Measurements from ENCODE around the gene PTHLH. TPM values are rescaled to one million over a fixed set of nuclear protein-coding genes. Genes with fewer than 3 reads are reported as not detected.

The PTHLH gene
- total RNA-seq, 4 donors from 2014 or later, result not detected

DNA sequence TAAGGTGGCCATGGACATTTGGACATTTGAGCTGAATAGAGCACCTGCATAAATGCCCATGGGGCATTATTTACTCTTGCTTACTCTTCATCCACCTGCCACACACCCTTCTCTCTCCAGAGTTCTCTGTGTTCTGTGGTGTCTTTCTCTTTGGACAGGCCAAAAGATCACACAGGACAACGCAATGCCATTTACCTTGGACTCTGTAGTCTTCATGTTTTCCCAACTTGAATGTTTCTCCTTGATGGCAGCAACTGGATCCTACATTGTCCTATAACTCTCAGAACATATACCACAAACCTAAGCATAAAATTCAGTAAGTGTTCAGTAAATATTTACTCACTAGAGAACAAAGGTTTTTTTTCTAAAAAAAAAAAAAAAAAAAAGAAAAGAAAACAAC is 41.7 kb upstream of the PTHLH start:
- H3K36me3 ChIP-seq, result no peaks in the 10 kb centered on the region
- no peak overlapping the region for H3K27ac ChIP-seq
- no peaks in the 10 kb centered on the region for H3K9me3 ChIP-seq
- H3K4me3 ChIP-seq, result no peak overlapping the region
- no peaks in the 10 kb centered on the region for H3K4me1 ChIP-seq
- no peak for TF ChIP-seq CTCF (IDR thresholded peaks at IDR 0.05)
- no peak for TF ChIP-seq POLR2A (IDR thresholded peaks at IDR 0.05)
- no peaks in the 10 kb centered on the region for H3K27me3 ChIP-seq
- no peak for DNase-seq

DNA sequence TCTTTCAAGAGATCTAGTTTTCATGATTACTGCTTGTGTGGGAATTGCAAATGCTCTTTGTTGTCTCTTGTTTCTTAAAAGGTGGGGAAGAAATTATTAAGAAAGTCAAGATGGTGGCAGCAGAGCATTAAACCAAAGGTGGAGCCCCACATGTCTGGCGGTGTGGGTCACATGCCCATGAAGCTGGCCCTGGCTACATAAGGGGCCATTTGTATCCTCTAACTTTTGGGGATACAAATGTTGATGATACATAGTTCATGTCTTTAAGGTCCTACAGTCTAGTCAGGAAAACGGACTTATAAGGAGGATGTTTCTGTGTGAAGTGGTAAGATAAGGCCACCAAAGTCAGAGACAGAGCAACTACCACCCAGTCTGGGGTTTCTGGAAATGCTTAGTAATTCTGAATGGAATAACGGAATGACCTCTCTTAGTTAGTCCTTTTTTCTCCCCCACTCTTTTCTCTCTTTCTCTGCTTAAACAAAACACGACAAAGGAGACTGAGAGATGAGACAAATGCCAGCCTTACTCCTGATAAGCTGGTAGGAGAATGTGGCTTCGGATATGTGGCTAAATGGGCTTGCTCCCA is 39.9 kb upstream of the PTHLH start:
- Histone ChIP-seq H3K4me3 (no peak overlapping the region), H3K36me3 (no peaks in the 10 kb centered on the region), H3K4me1 (no peaks in the 10 kb centered on the region), H3K27ac (no peak overlapping the region), H3K27me3 (no peaks in the 10 kb centered on the region), H3K9me3 (no peaks in the 10 kb centered on the region)
- DNase-seq, result no peak
- TF ChIP-seq POLR2A (IDR thresholded peaks at IDR 0.05) (no peak), CTCF (IDR thresholded peaks at IDR 0.05) (no peak)

GRCh38 chr12:28010036-28010435 is 37.5 kb upstream of the PTHLH start:
- Histone ChIP-seq H3K4me3 (no peak overlapping the region), H3K36me3 (no peaks in the 10 kb centered on the region), H3K27ac (no peak overlapping the region), H3K4me1 (no peaks in the 10 kb centered on the region), H3K27me3 (no peaks in the 10 kb centered on the region), H3K9me3 (no peaks in the 10 kb centered on the region)
- TF ChIP-seq CTCF (IDR thresholded peaks at IDR 0.05), result no peak
- TF ChIP-seq POLR2A (IDR thresholded peaks at IDR 0.05), result no peak
- no peak for DNase-seq

GRCh38 chr12:27999970-28000369 is 27.4 kb upstream of the PTHLH start:
- H3K4me1 ChIP-seq, result no peaks in the 10 kb centered on the region
- no peaks in the 10 kb centered on the region for H3K27me3 ChIP-seq
- TF ChIP-seq POLR2A (IDR thresholded peaks at IDR 0.05), result no peak
- no peak for TF ChIP-seq CTCF (IDR thresholded peaks at IDR 0.05)
- DNase-seq, result no peak
- H3K27ac ChIP-seq, result no peak overlapping the region
- no peaks in the 10 kb centered on the region for H3K36me3 ChIP-seq
- no peaks in the 10 kb centered on the region for H3K9me3 ChIP-seq
- no peak overlapping the region for H3K4me3 ChIP-seq

DNA sequence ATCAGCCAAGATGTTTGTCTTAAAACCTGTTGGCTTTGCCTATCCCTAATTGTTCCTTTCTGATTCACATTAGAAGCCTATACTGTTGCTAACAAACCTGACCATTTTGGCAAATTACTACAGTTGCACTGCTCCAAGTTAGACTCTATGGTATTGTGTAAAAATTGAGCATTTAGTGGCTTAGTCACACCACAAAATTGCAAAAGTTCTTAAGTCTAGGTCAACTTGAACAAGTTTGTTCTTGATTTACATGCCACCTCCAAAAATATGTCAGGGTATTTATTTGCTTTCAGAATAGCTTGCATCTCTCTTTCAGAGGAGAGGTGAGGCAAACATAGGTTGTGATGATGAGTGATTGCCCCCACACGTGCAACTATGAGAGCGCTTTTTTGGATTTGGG is 27.0 kb upstream of the PTHLH start:
- Histone ChIP-seq H3K36me3 (no peaks in the 10 kb centered on the region), H3K4me1 (no peaks in the 10 kb centered on the region), H3K4me3 (no peak overlapping the region), H3K27me3 (no peaks in the 10 kb centered on the region), H3K9me3 (no peaks in the 10 kb centered on the region), H3K27ac (no peak overlapping the region)
- TF ChIP-seq CTCF (IDR thresholded peaks at IDR 0.05), result no peak
- no peak for TF ChIP-seq POLR2A (IDR thresholded peaks at IDR 0.05)
- no peak for DNase-seq

DNA sequence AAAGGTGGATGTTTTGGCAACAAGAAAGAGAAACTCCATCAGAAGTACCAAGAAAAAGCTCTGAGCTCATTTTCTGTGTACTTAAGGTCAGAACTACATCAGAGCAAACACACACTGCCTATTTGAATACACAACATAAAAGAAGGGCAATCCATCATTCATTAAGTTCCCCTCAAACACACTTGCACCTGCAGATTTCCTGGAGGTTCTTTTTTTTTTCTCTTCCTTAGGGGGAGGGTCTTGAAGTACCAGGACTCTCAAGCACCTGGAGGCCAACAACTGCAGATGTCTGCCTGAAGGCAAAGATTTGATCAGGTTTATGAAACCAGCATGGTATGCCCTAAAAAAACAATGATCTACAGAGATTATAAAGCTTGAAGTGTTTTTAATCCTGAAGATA is 26.1 kb upstream of the PTHLH start:
- no peak for TF ChIP-seq CTCF (IDR thresholded peaks at IDR 0.05)
- TF ChIP-seq POLR2A (IDR thresholded peaks at IDR 0.05), result no peak
- Histone ChIP-seq H3K27me3 (no peaks in the 10 kb centered on the region), H3K27ac (no peak overlapping the region), H3K4me1 (no peaks in the 10 kb centered on the region), H3K9me3 (no peaks in the 10 kb centered on the region), H3K36me3 (no peaks in the 10 kb centered on the region), H3K4me3 (no peak overlapping the region)
- no peak for DNase-seq
